ENCODE data around the gene SPON1.
"Not testable (repeated sequence)": the region's sequence is repeated elsewhere in the genome, so short reads cannot be mapped to it uniquely, and the experiment has no call there.

SPON1 gene

GRCh38 chr11:14252501-14252900 lies 290.0 kb downstream of the SPON1 start:
- not testable (repeated sequence) for DNase-seq

GRCh38 chr11:14253421-14253820 lies 290.9 kb downstream of the SPON1 start:
- no peak for DNase-seq

GRCh38 chr11:14253840-14254239 lies 291.3 kb downstream of the SPON1 start:
- no peak for DNase-seq

- DNase-seq = no peak
These were observed 292.2 kb downstream of the SPON1 start for GRCh38 chr11:14254533-14255237.

- no peak for DNase-seq
These were observed 292.7 kb downstream of the SPON1 start for GRCh38 chr11:14255238-14255534.

GRCh38 chr11:14258221-14258935 lies 295.9 kb downstream of the SPON1 start:
- no peak for DNase-seq

- no peak for DNase-seq
These were observed 296.8 kb downstream of the SPON1 start for GRCh38 chr11:14259186-14259784.

- no peak for DNase-seq
These were observed 297.4 kb downstream of the SPON1 start for GRCh38 chr11:14259878-14260277.

- no peak for DNase-seq
These were observed 298.5 kb downstream of the SPON1 start for GRCh38 chr11:14261066-14261465.

GRCh38 chr11:14262271-14262846 lies 299.8 kb downstream of the SPON1 start:
- no peak for DNase-seq

- no peak for DNase-seq
These were observed 302.4 kb downstream of the SPON1 start for GRCh38 chr11:14264966-14265365.

- DNase-seq = no peak
These were observed 304.1 kb downstream of the SPON1 start for GRCh38 chr11:14266622-14267021.

- no peak for DNase-seq
These were observed 305.5 kb downstream of the SPON1 start for GRCh38 chr11:14267861-14268635.

- DNase-seq = no peak
These were observed 307.4 kb downstream of the SPON1 start for GRCh38 chr11:14269692-14270573.

- DNase-seq = peak; percentile 80
These were observed 308.4 kb downstream of the SPON1 start for GRCh38 chr11:14270690-14271542.

GRCh38 chr11:14273895-14274294 lies 311.4 kb downstream of the SPON1 start:
- DNase-seq = no peak

- DNase-seq = no peak
These were observed 312.6 kb downstream of the SPON1 start for GRCh38 chr11:14275076-14275475.

GRCh38 chr11:14278869-14279268 lies 316.3 kb downstream of the SPON1 start:
- DNase-seq = not testable (repeated sequence)

- DNase-seq = no peak
These were observed 325.8 kb downstream of the SPON1 start for GRCh38 chr11:14288189-14288935.

GRCh38 chr11:14290422-14290821 lies 327.9 kb downstream of the SPON1 start:
- no peak for DNase-seq

Data from GF-D8 (cell line).